T-helper 1 cell treated with Interleukin-12 subunit alpha and Interleukin-12 subunit beta and Interleukin-4 antibody, amounts not matched to agents 30 ng/mL and 1 ng/mL, for 36 hours (primary cell): ENCODE results near the gene FRMD4A. TPM values are rescaled to one million over a fixed set of nuclear protein-coding genes. Genes with fewer than 3 reads are reported as not detected.
"Not testable (repeated sequence)": the region's sequence is repeated elsewhere in the genome, so short reads cannot be mapped to it uniquely, and the experiment has no call there.

Experiments
- intact Hi-C: fragments of 100-400 bp; cut with micrococcal nuclease; formaldehyde crosslinking; loops from one replicate; pipeline ENCODE4 v1.15.1; 2024
- total RNA-seq: library from RNA; stranded (reverse); gene quantifications from 2 replicates; pipeline ENCODE4 v1.2.3, GENCODE V29; 2022

FRMD4A gene
- total RNA-seq, 1 donor from 2014 or later: 0.02 TPM

DNA sequence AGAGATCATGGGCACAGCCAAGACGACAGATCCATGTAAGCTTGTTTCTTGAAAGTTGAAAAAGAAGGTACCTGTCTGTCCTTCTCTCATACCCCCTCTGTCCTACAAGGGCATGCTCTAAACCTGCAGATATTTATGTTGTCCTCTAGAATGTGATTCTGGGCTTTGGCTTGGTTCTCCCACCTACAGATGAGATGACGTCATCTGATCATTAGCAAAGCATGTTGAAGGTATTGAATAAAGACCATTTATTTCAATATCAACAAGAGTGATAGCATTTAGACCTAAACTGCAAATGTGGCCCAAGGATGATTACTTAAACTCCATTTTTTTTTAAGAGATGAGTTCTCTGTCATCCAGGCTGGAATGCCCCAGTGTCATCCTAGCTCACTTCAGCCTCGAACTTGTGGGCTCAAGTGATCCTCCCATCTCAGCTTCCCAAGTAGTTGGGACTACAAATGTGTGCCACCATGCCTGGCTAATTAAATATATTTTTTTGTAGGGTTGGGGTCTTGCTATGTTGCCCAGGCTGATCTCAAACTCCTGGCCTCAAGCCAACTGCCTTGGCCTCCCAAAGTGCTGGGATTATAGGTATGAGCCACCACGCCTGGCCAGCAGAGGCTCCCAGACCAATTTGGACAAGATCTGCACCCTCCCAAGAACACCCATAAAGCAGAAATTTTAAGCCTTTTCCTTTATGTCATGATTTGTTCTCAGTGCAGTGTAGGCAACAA lies 559.8 kb downstream of the FRMD4A start:
- intact Hi-C loops: no loop called here

DNA sequence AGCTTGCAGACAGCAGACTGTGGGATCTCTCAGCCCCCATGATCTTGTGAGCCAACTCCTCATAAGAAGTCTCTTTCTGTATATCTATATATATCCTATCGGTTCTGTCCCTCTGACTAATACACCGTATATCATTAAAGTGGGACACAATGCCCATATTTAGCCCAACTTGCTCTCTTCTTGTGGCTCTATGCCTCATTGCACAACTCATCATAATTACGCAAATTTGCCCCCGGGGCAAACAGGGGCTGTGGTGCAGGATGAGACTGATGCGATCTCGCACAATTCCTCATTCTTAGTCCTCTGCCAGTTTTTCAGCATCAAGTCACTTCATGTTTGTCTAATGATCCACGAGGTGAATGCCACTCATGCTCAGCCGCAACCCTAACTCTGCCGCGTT lies 560.8 kb downstream of the FRMD4A start:
- intact Hi-C loops: no loop called here

DNA sequence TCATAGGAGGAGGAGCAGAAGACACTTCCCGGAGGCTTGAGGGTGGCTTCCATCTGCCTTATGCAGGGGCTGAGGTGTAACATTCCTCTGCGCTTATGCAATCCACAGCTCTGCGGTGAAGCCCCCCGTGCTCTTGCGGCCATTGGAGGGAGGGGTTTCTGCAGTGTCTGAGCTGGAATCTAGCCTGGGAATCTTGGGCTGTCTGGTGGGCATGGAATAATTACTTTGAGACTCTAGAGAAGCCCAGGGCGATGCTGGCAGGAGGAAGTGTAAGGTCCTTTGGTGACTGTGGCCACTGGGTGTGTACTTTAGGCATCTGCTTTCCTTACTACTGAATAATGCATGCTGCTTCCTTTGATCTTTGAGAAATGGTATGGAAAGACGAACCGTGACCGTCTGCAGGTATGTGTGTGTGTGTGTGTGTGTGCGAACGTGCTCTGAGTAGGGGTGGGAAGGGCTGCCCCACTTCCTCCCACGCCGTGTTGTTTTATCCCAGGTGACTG lies 563.0 kb downstream of the FRMD4A start:
- intact Hi-C loops: no loop called here

DNA sequence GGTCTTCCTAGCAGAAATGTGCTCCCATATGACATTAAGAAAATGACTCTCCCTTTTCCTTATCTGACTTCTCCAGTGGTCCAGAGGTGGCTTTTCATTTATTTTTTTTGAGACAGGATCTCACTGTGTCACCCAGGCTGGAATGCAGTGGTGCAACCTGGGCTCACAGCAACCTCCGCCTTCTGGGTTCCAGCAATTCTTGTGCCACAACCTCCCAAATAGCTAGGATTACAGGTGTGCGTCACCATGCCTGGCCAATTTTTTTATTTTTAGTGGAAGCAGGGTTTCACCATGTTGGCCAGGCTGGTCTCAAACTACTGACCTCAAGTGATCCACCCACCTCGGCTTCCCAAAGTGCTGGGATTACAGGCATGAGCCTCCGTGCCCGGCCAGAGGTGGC lies 563.6 kb downstream of the FRMD4A start:
- intact Hi-C loops: not testable (repeated sequence)

DNA sequence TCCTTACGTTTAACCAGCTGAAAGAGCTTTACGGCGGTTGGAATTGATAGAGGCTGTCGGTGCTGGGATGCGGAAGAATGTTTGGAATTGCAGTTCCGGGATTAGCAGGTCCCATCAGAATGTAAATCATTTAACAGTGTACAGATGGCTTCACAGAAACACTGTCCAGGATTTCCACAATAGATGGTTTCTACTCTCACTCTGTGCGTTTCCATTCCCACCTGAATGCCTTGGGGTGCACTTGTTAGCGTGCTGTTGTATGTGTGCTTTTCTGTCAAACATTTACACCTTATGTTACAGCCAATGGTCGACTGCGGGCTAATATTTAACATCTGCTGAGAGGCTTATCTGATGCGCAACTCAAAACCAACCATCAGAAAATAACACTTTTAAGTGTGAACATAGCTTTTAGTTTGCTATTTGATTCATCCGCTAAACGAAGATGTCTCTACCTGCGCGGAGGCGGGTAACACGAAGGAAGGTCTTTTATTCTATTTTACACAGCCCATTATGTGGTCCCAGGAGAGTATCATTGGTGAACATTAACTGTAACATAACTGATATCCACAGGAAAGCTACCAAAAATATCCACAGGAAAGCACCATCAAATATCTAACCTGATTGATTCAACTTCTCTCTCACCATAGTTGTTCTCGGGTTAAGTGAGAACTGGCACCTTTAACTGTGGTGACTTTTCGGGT lies 564.9 kb downstream of the FRMD4A start:
- intact Hi-C loops: no loop called here

DNA sequence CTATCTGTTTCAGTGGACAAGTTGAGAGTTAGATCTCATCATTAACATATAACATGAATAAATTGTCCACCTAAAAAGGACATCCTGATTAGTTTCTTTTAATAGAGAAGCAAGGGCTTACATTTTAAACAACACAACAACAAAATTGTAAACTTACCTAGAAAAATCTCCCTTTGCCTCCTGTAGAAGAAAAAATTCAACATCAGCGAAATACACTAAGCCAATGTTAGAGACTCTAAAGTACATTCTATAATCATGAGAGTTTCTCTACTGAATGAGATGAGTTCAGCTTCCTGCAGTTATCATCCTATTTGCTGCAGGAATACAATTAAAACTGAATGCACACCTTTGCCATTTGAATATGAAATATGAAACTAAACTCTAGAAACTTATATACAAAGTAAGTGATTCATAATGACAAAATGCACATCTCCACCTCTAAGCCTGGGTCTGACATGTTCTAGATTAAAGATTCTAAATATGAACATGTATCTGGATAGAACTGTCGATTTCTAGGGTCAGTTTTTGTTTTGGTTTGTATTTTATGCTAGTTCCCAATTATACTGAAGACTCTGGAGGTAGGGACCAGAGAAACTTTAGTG lies 569.1 kb downstream of the FRMD4A start:
- intact Hi-C loops: no loop called here

DNA sequence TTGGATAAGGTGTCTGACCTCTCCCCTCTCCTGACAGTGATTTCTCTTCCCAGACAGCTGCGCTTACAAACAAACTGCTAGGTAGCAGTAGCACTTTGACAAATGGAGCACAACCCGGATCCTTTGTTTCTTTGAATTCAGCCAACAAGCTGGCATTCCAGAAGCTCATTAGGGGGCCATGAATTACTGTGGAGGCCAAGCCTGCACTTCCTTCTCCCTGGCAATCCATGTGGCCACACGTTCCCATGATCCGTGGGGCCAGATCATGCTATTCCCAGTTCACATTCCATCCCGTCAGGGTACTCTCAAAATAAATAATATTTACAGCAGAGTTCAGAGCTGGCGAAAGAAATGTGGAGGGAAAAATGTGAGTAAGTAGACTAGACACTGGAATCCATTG lies 571.6 kb downstream of the FRMD4A start:
- intact Hi-C loops: no loop called here

DNA sequence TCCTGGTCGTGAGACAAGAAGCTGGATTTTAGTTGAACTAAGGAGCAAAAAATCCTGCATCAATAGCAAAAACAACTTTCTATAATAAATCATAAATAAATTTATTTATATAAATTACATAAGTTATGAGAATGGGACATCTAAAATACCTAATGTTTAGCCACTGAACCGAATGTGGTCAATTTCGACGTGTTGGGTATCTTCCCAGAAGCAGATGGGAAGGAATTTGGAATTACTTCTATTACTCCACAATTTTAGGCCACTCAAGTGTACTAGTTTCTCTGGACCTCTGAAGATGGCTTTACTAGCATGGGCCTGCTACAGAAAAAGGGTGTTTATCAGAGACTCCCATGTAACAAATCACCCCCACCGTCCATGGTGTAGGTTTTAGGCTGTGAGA lies 572.0 kb downstream of the FRMD4A start:
- intact Hi-C loops: no loop called here

DNA sequence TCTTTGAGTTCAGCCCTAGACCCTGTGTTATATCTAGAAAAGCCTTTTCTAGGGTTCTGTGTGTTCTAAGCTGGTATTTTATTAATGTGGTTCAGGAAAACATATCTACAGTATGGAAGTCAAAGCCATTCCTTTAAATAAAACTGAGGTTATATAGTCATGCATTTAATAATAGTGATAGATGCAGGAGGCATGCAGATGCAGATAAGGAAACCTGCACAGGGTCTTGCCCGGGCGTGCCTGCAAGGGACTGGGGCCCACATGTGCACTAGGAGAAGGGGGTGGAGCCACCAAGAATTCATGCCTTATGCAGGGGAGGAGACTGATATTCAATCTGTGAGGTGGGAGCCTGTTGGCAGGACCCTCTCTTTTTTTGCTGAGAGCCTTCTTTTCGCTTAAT lies 572.4 kb downstream of the FRMD4A start:
- intact Hi-C loops: no loop called here

DNA sequence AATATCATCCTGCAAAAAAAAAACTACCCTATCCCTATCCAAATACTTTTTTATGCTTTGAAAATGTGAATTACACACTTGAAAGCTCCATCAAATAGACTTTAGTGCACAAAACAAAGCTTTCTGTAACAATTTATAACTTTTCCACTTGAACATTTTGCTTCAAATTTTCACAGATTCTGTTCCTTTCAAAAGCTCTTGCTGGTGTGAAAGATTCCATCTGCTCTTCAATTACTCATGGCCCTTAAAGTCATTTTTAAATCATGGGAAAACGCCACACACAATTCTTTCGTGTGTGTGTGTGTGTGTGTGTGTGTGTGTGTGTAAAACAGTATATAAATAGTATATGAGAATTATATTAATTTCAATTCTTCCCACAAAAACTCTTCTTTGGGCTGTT lies 576.4 kb downstream of the FRMD4A start:
- intact Hi-C loops: no loop called here

DNA sequence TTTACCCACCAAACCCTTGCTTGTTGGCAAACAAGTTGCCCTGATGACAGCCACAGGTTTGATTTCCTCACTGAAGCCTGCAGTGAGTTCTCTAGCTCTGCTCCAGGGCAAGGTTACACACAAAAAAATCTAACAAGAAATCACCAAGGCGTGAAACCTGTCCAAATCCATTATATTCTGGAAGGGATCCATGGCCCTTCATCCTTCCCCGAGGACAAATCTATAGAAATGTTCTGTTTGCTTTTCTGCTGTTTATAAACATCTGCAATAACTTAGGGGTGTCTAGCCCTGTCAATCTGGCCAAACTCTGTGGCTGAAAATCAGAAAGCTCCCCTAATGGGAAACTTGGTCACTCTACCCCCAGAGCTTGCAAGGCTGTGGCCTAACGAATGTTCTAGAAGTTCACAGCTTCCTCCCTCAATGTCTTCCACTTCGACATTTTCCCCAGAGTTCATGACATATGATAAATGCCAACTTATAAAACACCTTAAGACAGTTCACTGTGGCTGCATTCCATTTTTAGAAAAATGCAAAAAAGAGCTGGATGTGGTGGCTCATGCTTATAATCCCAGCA lies 579.4 kb downstream of the FRMD4A start:
- intact Hi-C loops: no loop called here

DNA sequence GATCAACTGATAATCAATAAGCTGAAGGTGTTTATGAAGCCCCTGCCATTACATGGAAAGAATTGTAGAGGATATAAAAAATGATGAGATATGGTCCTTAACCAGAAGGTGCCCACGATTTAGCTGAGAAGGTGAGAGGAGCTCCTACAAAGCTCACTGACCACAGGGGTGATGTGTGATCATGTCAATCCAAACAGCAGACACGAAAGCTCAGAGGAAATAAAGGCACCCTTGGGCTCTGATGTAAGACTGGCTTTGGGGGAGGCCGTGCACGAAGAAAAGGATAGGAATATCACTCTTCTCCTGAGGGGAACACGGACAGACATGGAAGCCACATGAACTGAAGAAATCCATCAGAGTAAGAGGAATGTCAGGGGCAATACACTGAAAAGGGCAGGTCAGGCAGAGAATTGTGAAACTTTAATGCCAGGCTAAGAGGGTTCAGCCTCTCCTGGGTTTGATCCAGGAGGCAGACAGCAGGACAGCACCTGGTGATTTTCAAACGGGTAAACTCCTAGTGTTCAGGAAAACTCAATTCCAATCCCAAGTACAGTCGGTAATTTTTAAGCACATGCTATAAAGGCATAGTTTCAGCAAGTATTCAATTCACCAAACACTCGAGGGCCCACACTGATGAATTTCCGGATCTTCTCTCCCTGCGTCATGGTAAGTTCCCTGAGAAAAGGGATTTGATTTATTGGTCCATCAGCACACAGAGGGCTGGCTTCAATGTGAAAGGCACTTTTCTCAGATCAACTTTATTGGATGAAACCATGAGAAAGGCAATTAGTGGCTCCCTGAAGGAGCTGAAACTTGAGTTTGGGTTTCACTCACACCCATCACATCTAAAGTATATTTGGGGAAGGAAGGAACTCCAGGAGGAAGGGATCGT lies 580.2 kb downstream of the FRMD4A start:
- intact Hi-C loops: no loop called here

DNA sequence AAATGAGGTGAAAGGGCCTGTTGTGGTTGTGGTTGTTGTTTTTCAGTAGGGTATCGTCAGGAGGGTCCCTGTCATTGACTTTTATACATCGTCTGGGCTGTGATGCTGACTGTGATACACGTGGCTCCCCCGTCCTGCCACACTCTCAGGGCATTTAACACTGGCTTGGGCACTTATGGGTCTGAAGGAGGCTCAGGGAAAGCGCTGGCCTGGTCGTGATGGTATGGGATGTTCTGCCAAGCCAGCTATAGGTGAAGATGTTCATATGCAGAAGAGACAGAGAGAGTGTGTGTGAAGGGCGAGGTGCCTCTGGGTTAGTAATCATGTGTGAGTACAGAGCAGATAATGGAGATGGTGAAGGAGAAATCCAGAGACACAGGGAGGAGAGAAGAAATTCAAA lies 585.5 kb downstream of the FRMD4A start:
- intact Hi-C loops: no loop called here

DNA sequence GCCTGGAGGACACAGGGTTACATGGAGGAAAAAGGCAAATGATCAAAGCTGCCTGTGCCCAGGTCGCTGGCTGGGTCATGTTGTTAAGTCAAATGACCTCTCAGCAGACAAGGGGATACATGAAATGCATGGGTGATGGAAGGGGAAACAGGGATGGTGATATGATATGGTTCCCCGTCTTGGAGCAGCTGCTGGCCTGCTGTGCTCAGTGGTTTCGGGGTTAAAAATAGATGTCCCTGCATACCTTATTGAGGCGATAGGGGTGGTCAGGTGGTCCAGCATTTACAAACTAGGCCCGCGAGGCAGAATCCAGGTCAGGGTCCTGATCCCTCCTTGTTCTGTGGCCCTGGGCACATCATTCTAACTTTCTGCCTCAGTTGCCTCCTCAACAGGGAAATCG lies 586.8 kb downstream of the FRMD4A start:
- intact Hi-C loops: no loop called here

DNA sequence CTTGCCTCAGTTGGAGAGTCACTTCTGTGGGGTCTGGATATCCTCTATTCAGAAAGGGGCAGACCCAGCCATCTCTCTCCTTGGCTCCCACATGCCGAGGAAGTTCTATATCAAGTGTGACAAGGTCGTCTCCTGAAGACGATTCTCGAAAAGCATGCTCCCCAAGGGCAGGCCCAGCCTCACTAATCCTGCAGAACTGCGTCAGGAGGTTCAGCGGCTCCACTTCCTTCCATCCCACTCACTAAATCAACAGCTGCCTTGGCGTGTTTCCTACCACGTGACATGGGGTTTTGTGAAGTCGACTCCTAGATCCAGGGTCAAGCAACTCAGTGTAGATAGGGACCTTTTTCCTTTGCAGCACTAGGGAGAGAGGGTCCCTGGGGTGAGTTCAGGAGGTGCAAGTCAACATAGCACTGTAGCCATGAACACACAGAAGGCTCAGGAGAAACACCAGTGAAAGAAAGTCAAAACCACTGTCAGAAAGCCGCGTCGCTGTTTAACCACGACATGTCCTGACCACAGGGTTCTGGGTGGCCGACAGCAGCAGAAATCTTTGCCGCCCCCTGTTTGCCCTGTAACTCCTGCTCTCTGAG lies 587.5 kb downstream of the FRMD4A start:
- intact Hi-C loops: no loop called here

DNA sequence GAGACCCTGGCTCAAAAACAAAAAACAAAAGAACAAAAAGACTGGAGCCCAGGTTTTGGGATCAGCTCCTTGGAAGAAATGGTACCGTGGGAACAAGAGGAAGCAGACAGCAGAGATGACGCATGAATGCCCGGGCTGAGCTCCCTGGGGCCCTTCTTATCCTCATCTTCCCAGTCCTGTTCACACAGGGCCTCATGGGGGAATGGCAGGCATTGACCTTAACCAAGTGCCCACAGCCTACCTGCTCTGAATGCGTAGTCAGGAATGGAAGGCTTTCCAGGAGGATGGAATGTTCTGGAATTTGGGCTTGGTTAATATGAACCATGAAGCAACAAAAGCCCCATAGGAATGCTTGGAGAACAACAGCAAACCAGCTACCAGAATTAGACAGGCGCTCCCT lies 589.3 kb downstream of the FRMD4A start:
- intact Hi-C loops: no loop called here

DNA sequence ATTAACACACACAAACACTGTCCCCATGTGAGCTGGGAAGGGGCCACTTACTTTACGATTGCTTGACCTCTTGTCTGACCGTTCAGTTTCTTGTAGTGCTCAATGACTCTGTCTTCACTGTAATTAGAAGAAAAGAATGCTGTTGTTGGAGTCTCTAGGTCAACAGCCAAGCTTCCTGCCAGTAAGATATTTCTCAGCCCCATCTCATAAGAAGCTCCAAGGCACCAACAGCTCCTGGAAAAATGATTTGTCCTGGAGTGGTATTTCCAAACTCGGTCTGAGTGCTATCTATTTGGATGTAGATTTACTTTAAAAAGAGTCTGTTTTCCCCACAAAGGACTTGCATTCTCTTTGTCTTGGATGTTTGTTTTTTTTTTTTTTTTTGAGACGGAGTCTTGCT lies 590.3 kb downstream of the FRMD4A start:
- intact Hi-C loops: no loop called here

DNA sequence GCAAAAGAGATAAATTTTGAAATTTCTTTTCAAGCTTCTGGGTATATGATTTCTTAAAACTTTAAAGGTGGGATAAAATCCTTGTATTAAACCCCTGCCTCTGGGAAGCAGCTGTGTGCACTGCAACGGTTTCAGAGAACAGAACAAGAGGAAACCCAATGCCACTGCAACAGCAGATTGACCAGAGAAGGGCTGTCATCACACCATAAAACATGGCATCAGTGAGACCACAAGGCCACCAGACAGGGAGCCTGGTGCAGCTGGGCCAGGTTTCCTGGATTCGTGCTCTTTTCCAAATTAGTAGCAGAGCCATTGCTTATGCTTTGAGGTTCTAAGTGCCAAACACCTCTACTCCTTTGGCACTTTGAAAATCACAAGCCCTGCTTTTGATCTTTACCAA lies 591.5 kb downstream of the FRMD4A start:
- intact Hi-C loops: no loop called here

DNA sequence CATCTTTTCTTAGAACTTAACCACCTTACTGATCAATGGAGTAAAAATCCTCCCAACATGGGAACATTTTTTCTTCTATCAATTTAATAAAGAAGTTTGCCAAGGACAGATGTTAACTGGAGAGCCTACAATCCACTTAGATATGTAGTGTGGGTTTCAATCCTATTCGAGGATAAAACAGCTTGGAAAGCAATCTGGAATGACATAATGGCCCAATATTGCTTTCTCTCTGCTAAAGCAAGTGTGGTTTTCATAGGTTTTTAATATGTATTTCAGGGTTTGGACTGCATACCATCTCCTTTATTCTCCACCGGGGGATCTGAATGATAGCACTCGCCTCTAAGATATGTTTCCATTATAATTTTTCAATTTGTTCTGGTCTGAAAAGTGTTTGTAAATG lies 594.2 kb downstream of the FRMD4A start:
- intact Hi-C loops: no loop called here

DNA sequence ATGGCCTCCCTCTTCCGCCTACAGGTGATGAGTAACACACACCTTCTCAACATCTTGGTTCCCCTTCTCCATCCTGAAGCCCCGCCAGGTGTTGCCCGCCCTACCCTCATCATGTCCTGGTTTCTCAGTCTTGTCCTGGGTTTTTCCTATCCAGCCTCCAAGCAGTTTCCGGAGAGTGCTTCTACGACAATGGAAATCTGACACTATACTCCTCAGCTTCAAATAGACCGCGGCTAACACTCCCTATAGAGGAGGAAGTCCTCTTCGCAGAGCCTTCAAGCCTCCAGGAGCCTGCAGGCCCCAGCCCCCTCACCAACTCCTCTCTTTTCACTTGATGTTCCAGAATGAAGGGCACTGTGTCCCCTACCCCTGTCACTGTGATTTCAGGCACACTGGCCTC lies 596.6 kb downstream of the FRMD4A start:
- intact Hi-C loops: no loop called here

DNA sequence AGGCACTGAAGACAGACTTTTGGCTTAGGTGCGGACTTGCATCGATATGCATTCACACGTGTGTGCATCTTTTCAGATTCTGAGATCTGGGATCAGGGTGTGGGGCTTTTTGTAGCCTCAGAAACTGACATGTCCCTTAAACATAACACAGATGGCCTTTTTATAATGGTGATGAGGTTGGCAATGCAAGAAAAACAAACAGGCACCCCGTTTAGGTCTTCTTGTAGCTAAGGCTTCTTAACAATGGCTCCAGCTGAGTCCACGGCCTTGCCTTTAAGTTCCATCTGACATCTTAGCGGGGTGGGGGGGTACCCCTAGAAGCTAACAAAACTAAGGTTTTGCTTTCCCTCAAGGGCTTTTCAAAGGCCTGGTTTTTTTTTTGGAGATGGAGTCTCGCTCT lies 597.7 kb downstream of the FRMD4A start:
- intact Hi-C loops: no loop called here
